ENCODE results near the gene ASPG. TPM values are rescaled to one million over a fixed set of nuclear protein-coding genes. Genes with fewer than 3 reads are reported as not detected.

ASPG gene
- total RNA-seq, 1 donor from 2014 or later, result not detected

- Histone ChIP-seq H3K27me3 (ENCODE audit: control insufficient read depth, insufficient read depth, low read length) (no peaks in the 10 kb centered on the region), H3K4me3 (ENCODE audit: low read depth, low read length) (no peak overlapping the region), H3K36me3 (ENCODE audit: control insufficient read depth, insufficient read depth, low read length) (no peaks in the 10 kb centered on the region)
- DNase-seq (ENCODE audit: low read depth), result no peak
- TF ChIP-seq CTCF (IDR thresholded peaks at IDR 0.05; ENCODE audit: insufficient read depth, low read length, poor library complexity, severe bottlenecking), result no peak
These were observed 68.7 kb downstream of the ASPG start for GRCh38 chr14:104154246-104154645.

- Histone ChIP-seq H3K4me3 (ENCODE audit: low read depth, low read length) (no peak overlapping the region), H3K27me3 (ENCODE audit: control insufficient read depth, insufficient read depth, low read length) (no peaks in the 10 kb centered on the region), H3K36me3 (ENCODE audit: control insufficient read depth, insufficient read depth, low read length) (no peaks in the 10 kb centered on the region)
- DNase-seq (ENCODE audit: low read depth), result no peak
- TF ChIP-seq CTCF (IDR thresholded peaks at IDR 0.05; ENCODE audit: insufficient read depth, low read length, poor library complexity, severe bottlenecking), result no peak
These were observed 70.0 kb downstream of the ASPG start for GRCh38 chr14:104155513-104155912.

DNA sequence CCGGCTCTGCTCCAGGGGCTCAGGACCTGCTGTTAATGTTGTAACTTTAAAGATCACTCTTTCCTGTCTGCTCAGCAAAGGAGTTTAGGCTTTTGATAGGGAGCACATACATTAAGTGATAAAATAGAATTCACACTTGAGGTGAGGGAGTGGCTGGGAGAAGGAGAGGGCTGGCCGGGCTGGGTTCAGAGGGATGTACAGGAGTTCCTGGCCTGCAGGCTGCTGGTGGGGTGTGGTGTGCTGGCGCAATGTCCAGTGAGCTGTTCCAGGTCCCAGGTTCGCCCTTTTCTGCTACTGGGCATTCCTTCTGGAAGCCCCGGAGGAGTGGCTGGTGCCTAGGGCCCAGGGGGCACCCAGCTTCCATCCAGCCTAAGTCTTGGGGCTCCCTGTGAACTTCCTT, 70.6 kb downstream of the ASPG start:
- Histone ChIP-seq H3K4me3 (ENCODE audit: low read depth, low read length) (no peak overlapping the region), H3K27me3 (ENCODE audit: control insufficient read depth, insufficient read depth, low read length) (no peaks in the 10 kb centered on the region), H3K36me3 (ENCODE audit: control insufficient read depth, insufficient read depth, low read length) (no peaks in the 10 kb centered on the region)
- TF ChIP-seq CTCF (IDR thresholded peaks at IDR 0.05; ENCODE audit: insufficient read depth, low read length, poor library complexity, severe bottlenecking), result no peak
- no peak for DNase-seq (ENCODE audit: low read depth)

- TF ChIP-seq CTCF (IDR thresholded peaks at IDR 0.05; ENCODE audit: insufficient read depth, low read length, poor library complexity, severe bottlenecking), result no peak
- no peaks in the 10 kb centered on the region for H3K36me3 ChIP-seq (ENCODE audit: control insufficient read depth, insufficient read depth, low read length)
- no peak overlapping the region for H3K4me3 ChIP-seq (ENCODE audit: low read depth, low read length)
- H3K27me3 ChIP-seq (ENCODE audit: control insufficient read depth, insufficient read depth, low read length), result no peaks in the 10 kb centered on the region
- DNase-seq (ENCODE audit: low read depth), result no peak
These were observed 71.8 kb downstream of the ASPG start for GRCh38 chr14:104157016-104157928.

DNA sequence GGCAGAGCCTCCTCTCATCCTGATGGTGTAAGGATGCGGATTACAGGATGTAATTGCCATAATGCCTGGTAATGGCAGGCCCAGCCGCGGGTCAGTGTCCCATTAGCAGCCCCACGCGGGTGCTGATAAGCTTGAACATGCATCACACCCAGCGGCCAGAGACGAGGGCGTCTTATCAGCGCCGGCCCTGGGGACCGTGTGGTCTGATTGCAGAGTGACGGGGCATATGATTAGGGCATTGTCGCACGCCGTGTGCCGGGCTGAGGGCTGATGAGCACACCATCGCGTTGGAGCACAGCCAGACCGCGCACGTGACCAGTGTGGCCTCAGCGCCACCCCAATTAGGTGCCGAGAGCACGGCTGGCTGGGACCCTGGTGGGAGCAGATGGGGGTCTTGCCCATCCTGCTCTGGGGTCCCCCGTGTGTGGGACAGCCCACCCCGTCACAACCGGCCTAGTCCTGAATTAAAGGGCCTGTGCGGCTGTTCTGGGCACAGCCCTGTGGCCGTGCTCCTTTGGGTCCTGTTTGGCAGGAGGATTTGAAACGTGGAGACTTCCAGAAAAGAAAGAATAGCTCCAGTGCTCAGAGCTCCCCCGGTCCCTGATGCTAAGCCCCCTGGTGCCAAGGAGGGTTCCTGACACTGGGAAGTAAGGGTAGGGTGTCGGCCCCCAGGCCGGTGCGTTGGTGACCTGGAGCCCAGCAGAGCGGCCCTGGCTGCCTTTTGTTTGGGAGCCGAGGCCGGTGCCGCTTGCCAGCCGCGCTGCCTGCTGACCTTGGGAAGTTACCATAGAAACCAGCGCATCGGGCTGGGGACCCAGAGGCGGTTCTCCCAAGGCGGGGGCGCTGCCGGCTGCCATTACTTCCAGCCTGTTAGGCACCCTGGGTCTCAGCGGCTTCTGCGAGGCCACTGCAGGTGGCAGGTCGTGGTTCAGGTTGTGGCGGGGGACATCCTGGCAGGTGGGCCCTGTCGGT, 73.6 kb downstream of the ASPG start:
- no peak overlapping the region for H3K4me3 ChIP-seq (ENCODE audit: low read depth, low read length)
- no peaks in the 10 kb centered on the region for H3K27me3 ChIP-seq (ENCODE audit: control insufficient read depth, insufficient read depth, low read length)
- DNase-seq (ENCODE audit: low read depth), result no peak
- H3K36me3 ChIP-seq (ENCODE audit: control insufficient read depth, insufficient read depth, low read length), result no peaks in the 10 kb centered on the region
- TF ChIP-seq CTCF (IDR thresholded peaks at IDR 0.05; ENCODE audit: insufficient read depth, low read length, poor library complexity, severe bottlenecking), result no peak
